Measurements from ENCODE around the gene NUDT1. TPM values are rescaled to one million over a fixed set of nuclear protein-coding genes. Genes with fewer than 3 reads are reported as not detected.

The NUDT1 gene
- total RNA-seq, 2 experiments from 2014 or later = 88.4 to 117 TPM

- BruUV-seq (replicated peaks) = no TSS peak
- intact Hi-C loops (cut with micrococcal nuclease; ENCODE audit: unreplicated experiment) = no loop called here
- H3K36me3 ChIP-seq (ENCODE audit: insufficient read depth, low read length) = peaks cover 90% of the 10 kb centered on the region
Observed at GRCh38 chr7:2218444-2218785, 23.6 kb upstream of the NUDT1 start.

GRCh38 chr7:2219136-2219535 lies 22.9 kb upstream of the NUDT1 start:
- H3K79me2 ChIP-seq (ENCODE audit: insufficient read depth, low read depth, low read length) = no peaks in the 10 kb centered on the region
- CTCF ChIA-PET (ENCODE audit: unreplicated experiment) = no interaction called here

More at GRCh38 chr7:2218444-2218785, 23.6 kb upstream of the NUDT1 start:
- no peaks in the 10 kb centered on the region for H3K4me1 ChIP-seq (ENCODE audit: insufficient read depth, low read length, poor library complexity, severe bottlenecking)
- no peak overlapping the region for H3K4me3 ChIP-seq (ENCODE audit: low read depth, low read length, poor library complexity, severe bottlenecking)
- H3K27ac ChIP-seq (ENCODE audit: low read depth, low read length, poor library complexity, severe bottlenecking) = no peak overlapping the region
- no peak for DNase-seq (ENCODE audit: low spot score)
- no peak overlapping the region for H2AFZ ChIP-seq (ENCODE audit: low read length)
- TF ChIP-seq, protein P1, sequence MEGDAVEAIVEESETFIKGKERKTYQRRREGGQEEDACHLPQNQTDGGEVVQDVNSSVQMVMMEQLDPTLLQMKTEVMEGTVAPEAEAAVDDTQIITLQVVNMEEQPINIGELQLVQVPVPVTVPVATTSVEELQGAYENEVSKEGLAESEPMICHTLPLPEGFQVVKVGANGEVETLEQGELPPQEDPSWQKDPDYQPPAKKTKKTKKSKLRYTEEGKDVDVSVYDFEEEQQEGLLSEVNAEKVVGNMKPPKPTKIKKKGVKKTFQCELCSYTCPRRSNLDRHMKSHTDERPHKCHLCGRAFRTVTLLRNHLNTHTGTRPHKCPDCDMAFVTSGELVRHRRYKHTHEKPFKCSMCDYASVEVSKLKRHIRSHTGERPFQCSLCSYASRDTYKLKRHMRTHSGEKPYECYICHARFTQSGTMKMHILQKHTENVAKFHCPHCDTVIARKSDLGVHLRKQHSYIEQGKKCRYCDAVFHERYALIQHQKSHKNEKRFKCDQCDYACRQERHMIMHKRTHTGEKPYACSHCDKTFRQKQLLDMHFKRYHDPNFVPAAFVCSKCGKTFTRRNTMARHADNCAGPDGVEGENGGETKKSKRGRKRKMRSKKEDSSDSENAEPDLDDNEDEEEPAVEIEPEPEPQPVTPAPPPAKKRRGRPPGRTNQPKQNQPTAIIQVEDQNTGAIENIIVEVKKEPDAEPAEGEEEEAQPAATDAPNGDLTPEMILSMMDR (conservative IDR thresholded peaks at IDR 0.05; ENCODE audit: low read length) = no peak
- no peak for TF ChIP-seq EZH2phosphoT487 (IDR thresholded peaks at IDR 0.05; ENCODE audit: borderline replicate concordance, low read depth, low read length)
- no peaks in the 10 kb centered on the region for H4K20me1 ChIP-seq (ENCODE audit: insufficient read depth, low read length)
- ChIA-PET CTCF (ENCODE audit: unreplicated experiment) (no interaction called here), POLR2A (no interaction called here)
- no peak overlapping the region for H3K4me2 ChIP-seq (ENCODE audit: low read length)
- no peaks in the 10 kb centered on the region for H3K9me3 ChIP-seq (ENCODE audit: low read length)
- H3K9me2 ChIP-seq (ENCODE audit: insufficient read depth, low read length) = no peaks in the 10 kb centered on the region
- H3K79me2 ChIP-seq (ENCODE audit: insufficient read depth, low read depth, low read length) = no peaks in the 10 kb centered on the region

DNA sequence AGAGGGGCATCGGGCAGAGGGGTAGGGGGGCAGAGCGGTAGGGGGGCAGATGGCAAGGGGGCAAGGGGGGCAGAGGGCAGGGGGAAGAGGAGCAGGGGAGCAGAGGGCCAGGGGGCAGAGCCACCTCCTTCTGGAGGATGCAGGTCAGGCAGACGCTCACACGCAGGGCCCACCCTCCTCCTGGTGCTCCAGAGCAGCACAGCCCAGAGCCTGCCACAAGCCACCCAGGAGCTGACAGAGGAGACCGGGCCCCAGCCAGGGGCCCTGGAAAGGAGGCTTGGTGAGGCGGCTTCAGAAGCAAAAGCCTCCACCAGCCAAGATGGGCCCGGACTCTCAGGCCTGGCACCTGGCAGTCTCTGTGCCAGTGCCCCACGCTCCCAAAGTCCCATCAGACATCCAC lies 22.4 kb upstream of the NUDT1 start:
- Histone ChIP-seq H3K9me2 (ENCODE audit: insufficient read depth, low read length) (no peaks in the 10 kb centered on the region), H3K27ac (ENCODE audit: low read depth, low read length, poor library complexity, severe bottlenecking) (no peak overlapping the region), H3K4me1 (ENCODE audit: insufficient read depth, low read length, poor library complexity, severe bottlenecking) (no peaks in the 10 kb centered on the region), H3K4me3 (ENCODE audit: low read depth, low read length, poor library complexity, severe bottlenecking) (no peak overlapping the region), H3K36me3 (ENCODE audit: insufficient read depth, low read length) (peaks cover 87% of the 10 kb centered on the region), H3K79me2 (ENCODE audit: insufficient read depth, low read depth, low read length) (no peaks in the 10 kb centered on the region), H3K4me2 (ENCODE audit: low read length) (no peak overlapping the region), H4K20me1 (ENCODE audit: insufficient read depth, low read length) (no peaks in the 10 kb centered on the region), H3K9me3 (ENCODE audit: low read length) (no peaks in the 10 kb centered on the region), H2AFZ (ENCODE audit: low read length) (no peak overlapping the region)
- POLR2A ChIA-PET = no interaction called here
- intact Hi-C loops (cut with micrococcal nuclease; ENCODE audit: unreplicated experiment) = no loop called here
- no TSS peak for BruUV-seq (replicated peaks)
- TF ChIP-seq, protein P1 (conservative IDR thresholded peaks at IDR 0.05; ENCODE audit: low read length) = no peak
- no peak for TF ChIP-seq EZH2phosphoT487 (IDR thresholded peaks at IDR 0.05; ENCODE audit: borderline replicate concordance, low read depth, low read length)
- DNase-seq (ENCODE audit: low spot score) = no peak
- CTCF ChIA-PET (ENCODE audit: unreplicated experiment) = no interaction called here

More at GRCh38 chr7:2219136-2219535, 22.9 kb upstream of the NUDT1 start:
- Histone ChIP-seq H3K4me1 (ENCODE audit: insufficient read depth, low read length, poor library complexity, severe bottlenecking) (no peaks in the 10 kb centered on the region), H3K4me2 (ENCODE audit: low read length) (no peak overlapping the region), H3K36me3 (ENCODE audit: insufficient read depth, low read length) (peaks cover 87% of the 10 kb centered on the region), H3K4me3 (ENCODE audit: low read depth, low read length, poor library complexity, severe bottlenecking) (no peak overlapping the region), H3K9me2 (ENCODE audit: insufficient read depth, low read length) (no peaks in the 10 kb centered on the region), H4K20me1 (ENCODE audit: insufficient read depth, low read length) (no peaks in the 10 kb centered on the region), H3K27ac (ENCODE audit: low read depth, low read length, poor library complexity, severe bottlenecking) (no peak overlapping the region), H3K9me3 (ENCODE audit: low read length) (no peaks in the 10 kb centered on the region), H2AFZ (ENCODE audit: low read length) (no peak overlapping the region)
- TF ChIP-seq, protein P1 (conservative IDR thresholded peaks at IDR 0.05; ENCODE audit: low read length) = no peak
- TF ChIP-seq EZH2phosphoT487 (IDR thresholded peaks at IDR 0.05; ENCODE audit: borderline replicate concordance, low read depth, low read length) = no peak
- intact Hi-C loops (cut with micrococcal nuclease; ENCODE audit: unreplicated experiment) = no loop called here
- no TSS peak for BruUV-seq (replicated peaks)
- POLR2A ChIA-PET = no interaction called here
- no peak for DNase-seq (ENCODE audit: low spot score)
